Keratinocyte (primary cell): Measurements from ENCODE around the gene CISTR. TPM values are rescaled to one million over a fixed set of nuclear protein-coding genes. Genes with fewer than 3 reads are reported as not detected.

Experiments
- DNase-seq: peaks from one replicate; pipeline ENCODE4 v3.0.0-alpha.2; 2011; ENCODE audit warnings: low read depth, missing footprints, low spot score
- FAIRE-seq: peaks from 2 replicates; lab custom pipeline; 2011; peaks lifted over from hg19 to GRCh38; lab: Jason Lieb, UNC
- H2AFZ ChIP-seq: 2 replicates; pipeline ENCODE4 v1.6.0; 2012; ENCODE audit warnings: low read length, control low read depth, inconsistent platforms; ENCODE audit not compliant: control insufficient read depth
- H3K27ac ChIP-seq: 2 replicates; pipeline ENCODE4 v1.5.1; 2011; ENCODE audit warnings: low read length; ENCODE audit not compliant: control insufficient read depth, insufficient read depth
- H3K27me3 ChIP-seq: 3 replicates; pipeline ENCODE4 v1.6.0; 2011; ENCODE audit warnings: low read length; ENCODE audit not compliant: control insufficient read depth, insufficient read depth; ENCODE audit errors: extremely low read depth
- H3K36me3 ChIP-seq, 2 experiments: 2 replicates in 1 of 2; 3 replicates in 1 of 2; pipeline ENCODE4 v1.5.1; 2011; ENCODE audit warnings: low read length in 2 of 2, mild to moderate bottlenecking in 1 of 2; ENCODE audit not compliant: control insufficient read depth in 2 of 2, insufficient read depth in 2 of 2; ENCODE audit errors: extremely low read depth in 1 of 2
- H3K4me1 ChIP-seq: 3 replicates; pipeline ENCODE4 v1.5.1; 2011; ENCODE audit warnings: low read length; ENCODE audit not compliant: control insufficient read depth, insufficient read depth; ENCODE audit errors: extremely low read depth
- H3K4me2 ChIP-seq: 3 replicates; pipeline ENCODE4 v1.6.0; 2011; ENCODE audit warnings: low read depth, low read length; ENCODE audit not compliant: control insufficient read depth, insufficient read depth; ENCODE audit errors: extremely low read depth
- H3K4me3 ChIP-seq, 3 experiments: fragments of 200-600 bp in 1 of 3; sonication (generic) in 1 of 3; 2 replicates in 2 of 3; 3 replicates in 1 of 3; pipeline ENCODE4 v1.5.1; 2011 to 2016; ENCODE audit warnings: low read length in 3 of 3, mild to moderate bottlenecking in 3 of 3, control low read depth in 2 of 3, inconsistent platforms in 1 of 3, low read depth in 1 of 3, mixed read lengths in 1 of 3, mixed run types in 1 of 3, moderate library complexity in 1 of 3; ENCODE audit not compliant: control insufficient read depth in 2 of 3, insufficient read depth in 2 of 3; ENCODE audit errors: extremely low read depth in 1 of 3
- H3K79me2 ChIP-seq: 2 replicates; pipeline ENCODE4 v1.6.0; 2012; ENCODE audit warnings: low read length; ENCODE audit not compliant: control insufficient read depth, insufficient read depth
- H3K9ac ChIP-seq: 3 replicates; pipeline ENCODE4 v1.6.0; 2011; ENCODE audit warnings: low read length; ENCODE audit not compliant: control insufficient read depth, insufficient read depth; ENCODE audit errors: extremely low read depth
- H3K9me1 ChIP-seq: 3 replicates; pipeline ENCODE4 v1.6.0; 2011; ENCODE audit warnings: low read length; ENCODE audit not compliant: control insufficient read depth, insufficient read depth; ENCODE audit errors: extremely low read depth
- H3K9me3 ChIP-seq: 2 replicates; pipeline ENCODE4 v1.5.1; 2012; ENCODE audit warnings: low read depth, low read length; ENCODE audit not compliant: control insufficient read depth
- H4K20me1 ChIP-seq: 3 replicates; pipeline ENCODE4 v1.6.0; 2011; ENCODE audit warnings: low read length; ENCODE audit not compliant: control insufficient read depth, insufficient read depth; ENCODE audit errors: extremely low read depth
- CTCF ChIP-seq, 3 experiments: IDR thresholded peaks in 1 of 3; conservative IDR thresholded peaks in 1 of 3; optimal IDR thresholded peaks in 1 of 3; 2 replicates in 2 of 3; 3 replicates in 1 of 3; pipeline versions ENCODE3 to v1.5.1; 2011; ENCODE audit warnings: low read length in 3 of 3, mild to moderate bottlenecking in 3 of 3, moderate library complexity in 2 of 3, control low read depth in 1 of 3, inconsistent platforms in 1 of 3; ENCODE audit not compliant: insufficient read depth in 2 of 3; ENCODE audit errors: extremely low read depth in 1 of 3
- EZH2 ChIP-seq: IDR thresholded peaks from one replicate; pipeline ENCODE4 v1.6.1; 2012; ENCODE audit warnings: inconsistent platforms, mild to moderate bottlenecking, low read length, moderate library complexity
- dilution Hi-C: fragments of 300-500 bp; cut with MboI; formaldehyde crosslinking; loops from one replicate; pipeline ENCODE4 v1.7.0; 2020; ENCODE audit warnings: low sequenced_read_pairs; ENCODE audit not compliant: extremely low pct_ligation_motif_present
- polyA plus RNA-seq, 5 experiments: library from polyadenylated mRNA; depleted of rRNA in 3 of 5; stranded (reverse) in 3 of 5; stranded (forward) in 1 of 5; unstranded in 1 of 5; fragments of >200 nt; gene quantifications; 1 replicate in 1 of 5; 2 replicates in 3 of 5; 3 replicates in 1 of 5; pipeline versions ENCODE4 v1.2.1 to v1.2.3, GENCODE V29; 2011 to 2012; ENCODE audit warnings: missing spikeins in 2 of 5, low read depth in 1 of 5, low replicate concordance in 1 of 5

The CISTR gene
- polyA plus RNA-seq, 1 donor (not counting 4 experiments of a cell fraction or from before 2014, with no cell fraction given) = not detected

- no peaks in the 10 kb centered on the region for H3K9me3 ChIP-seq
- H3K36me3 ChIP-seq = peaks cover 6 to 24% of the 10 kb centered on the region in 2 experiments
- no peak overlapping the region for H3K9ac ChIP-seq
- DNase-seq (no peak), FAIRE-seq (no peak)
- H3K4me2 ChIP-seq = no peak overlapping the region
- H3K9me1 ChIP-seq = no peaks in the 10 kb centered on the region
- peaks cover 11% of the 10 kb centered on the region for H3K27me3 ChIP-seq
- no peaks in the 10 kb centered on the region for H4K20me1 ChIP-seq
- no peak overlapping the region for H2AFZ ChIP-seq
- no peak overlapping the region for H3K27ac ChIP-seq
- no peak overlapping the region for H3K4me3 ChIP-seq
- no peaks in the 10 kb centered on the region for H3K79me2 ChIP-seq
- no peaks in the 10 kb centered on the region for H3K4me1 ChIP-seq
- dilution Hi-C loops = no loop called here
- TF ChIP-seq CTCF (optimal IDR thresholded peaks at IDR 0.05 in 1 of 3, IDR thresholded peaks at IDR 0.05 in 1 of 3, conservative IDR thresholded peaks at IDR 0.05 in 1 of 3; ENCODE audit: extremely low read depth in 1 of 3, insufficient read depth in 2 of 3, low read length in 3 of 3) (no peak), EZH2 (no peak)
Observed at GRCh38 chr12:53713516-53713915, 38.3 kb downstream of the CISTR start.

- Histone ChIP-seq H3K4me1 (no peaks in the 10 kb centered on the region), H3K27ac (no peak overlapping the region), H3K4me3 (no peak overlapping the region), H3K4me2 (no peak overlapping the region), H3K27me3 (peaks cover 20% of the 10 kb centered on the region), H3K9ac (no peak overlapping the region), H3K9me1 (no peaks in the 10 kb centered on the region), H3K36me3 (peaks cover 6 to 24% of the 10 kb centered on the region in 2 experiments), H4K20me1 (no peaks in the 10 kb centered on the region), H2AFZ (no peak overlapping the region), H3K79me2 (no peaks in the 10 kb centered on the region), H3K9me3 (no peaks in the 10 kb centered on the region)
- DNase-seq (no peak), FAIRE-seq (no peak)
- TF ChIP-seq EZH2 (no peak), CTCF (optimal IDR thresholded peaks at IDR 0.05 in 1 of 3, IDR thresholded peaks at IDR 0.05 in 1 of 3, conservative IDR thresholded peaks at IDR 0.05 in 1 of 3; ENCODE audit: extremely low read depth in 1 of 3, insufficient read depth in 2 of 3, low read length in 3 of 3) (no peak)
- dilution Hi-C loops = no loop called here
Observed at GRCh38 chr12:53712059-53712643, 39.6 kb downstream of the CISTR start.
